HepG2 (cell line): Measurements from ENCODE around the gene MGAT4D. TPM values are rescaled to one million over a fixed set of nuclear protein-coding genes. Genes with fewer than 3 reads are reported as not detected.

Source experiments
- ATF1 ChIP-seq: IDR thresholded peaks from 2 replicates; pipeline ENCODE4 v1.6.1; 2016; ENCODE audit warnings: mild to moderate bottlenecking, control low read depth
- CEBPB ChIP-seq: IDR thresholded peaks from 2 replicates; pipeline ENCODE4 v1.6.1; 2011; ENCODE audit warnings: low read depth, low read length, improper control_type of control experiment, borderline replicate concordance
- EEA1 ChIP-seq: sonication (generic); formaldehyde crosslinking; IDR thresholded peaks from 2 replicates; pipeline ENCODE4 v1.5.1; 2020; ENCODE audit warnings: mild to moderate bottlenecking, missing genetic modification reagents, borderline replicate concordance
- ERF ChIP-seq: IDR thresholded peaks from 2 replicates; pipeline ENCODE4 v1.6.1; 2018; ENCODE audit warnings: missing biosample characterization, missing genetic modification reagents
- ETV5 ChIP-seq: IDR thresholded peaks from 2 replicates; pipeline ENCODE4 v1.6.1; 2018; ENCODE audit warnings: missing biosample characterization, missing genetic modification reagents, inconsistent platforms, borderline replicate concordance
- FOSL1 ChIP-seq: sonication (generic); formaldehyde crosslinking; IDR thresholded peaks from 2 replicates; pipeline ENCODE4 v1.9.0; 2021; ENCODE audit warnings: missing genetic modification reagents, borderline replicate concordance
- FOXM1 ChIP-seq: sonication (generic); formaldehyde crosslinking; IDR thresholded peaks from 2 replicates; pipeline ENCODE4 v1.5.0; 2020; ENCODE audit warnings: missing genetic modification reagents
- NCOA2 ChIP-seq: sonication (generic); formaldehyde crosslinking; IDR thresholded peaks from 2 replicates; pipeline ENCODE4 v1.8.0; 2022; ENCODE audit warnings: inconsistent platforms
- POLR2A ChIP-seq, 2 experiments: IDR thresholded peaks; 2 replicates each; pipeline ENCODE4 v1.6.1; 2011; ENCODE audit warnings: low read depth in 2 of 2, low read length in 2 of 2, mild to moderate bottlenecking in 1 of 2, moderate library complexity in 1 of 2; ENCODE audit not compliant: insufficient read depth in 1 of 2
- POLR2AphosphoS5 ChIP-seq: IDR thresholded peaks from 2 replicates; pipeline ENCODE4 v1.6.1; 2012; ENCODE audit warnings: low read depth, low read length
- RBM39 ChIP-seq: fragments of 200-400 bp; formaldehyde crosslinking; IDR thresholded peaks from one replicate; pipeline ENCODE4 v1.6.1; 2018; ENCODE audit warnings: antibody characterized with exemption, mild to moderate bottlenecking, low read depth, low read length; ENCODE audit not compliant: poor library complexity, severe bottlenecking
- RNF219 ChIP-seq: sonication (generic); formaldehyde crosslinking; IDR thresholded peaks from 2 replicates; pipeline ENCODE4 v1.5.0; 2020; ENCODE audit warnings: mild to moderate bottlenecking, missing genetic modification reagents
- SRSF4 ChIP-seq: fragments of 200-400 bp; formaldehyde crosslinking; IDR thresholded peaks from one replicate; pipeline ENCODE4 v1.6.1; 2018; ENCODE audit warnings: mild to moderate bottlenecking, low read depth, low read length, moderate library complexity; ENCODE audit not compliant: poor library complexity, severe bottlenecking
- TRIM24 ChIP-seq: sonication (generic); formaldehyde crosslinking; IDR thresholded peaks from 2 replicates; pipeline ENCODE4 v1.8.0; 2022; ENCODE audit warnings: mild to moderate bottlenecking, missing genetic modification reagents
- YY1 ChIP-seq: IDR thresholded peaks from 2 replicates; pipeline ENCODE4 v1.6.1; 2011; ENCODE audit warnings: low read length, low read depth, moderate library complexity, mild to moderate bottlenecking; ENCODE audit not compliant: insufficient read depth, insufficient replicate concordance
- ZNF326 ChIP-seq: sonication (generic); formaldehyde crosslinking; IDR thresholded peaks from 2 replicates; pipeline ENCODE4 v1.4.0; 2020; ENCODE audit warnings: missing genetic modification reagents, borderline replicate concordance
- ZNF34 ChIP-seq: sonication (generic); formaldehyde crosslinking; IDR thresholded peaks from 2 replicates; pipeline ENCODE4 v1.4.0; 2020; ENCODE audit warnings: mild to moderate bottlenecking, missing genetic modification reagents, borderline replicate concordance
- ZNF547 ChIP-seq: sonication (generic); formaldehyde crosslinking; IDR thresholded peaks from 2 replicates; pipeline ENCODE4 v1.5.1; 2020; ENCODE audit warnings: mild to moderate bottlenecking, missing genetic modification reagents
- ZNF614 ChIP-seq: IDR thresholded peaks from 2 replicates; pipeline ENCODE4 v1.6.1; 2018; ENCODE audit warnings: missing biosample characterization, missing genetic modification reagents, inconsistent platforms, borderline replicate concordance
- ZNF639 ChIP-seq: conservative IDR thresholded peaks from 2 replicates; pipeline ENCODE4 v1.6.1; 2018; ENCODE audit warnings: missing genetic modification reagents
- ZSCAN30 ChIP-seq: sonication (generic); formaldehyde crosslinking; IDR thresholded peaks from 2 replicates; pipeline ENCODE4 v1.5.0; 2020; ENCODE audit warnings: mild to moderate bottlenecking, missing genetic modification reagents
- ZXDC ChIP-seq: sonication (generic); formaldehyde crosslinking; IDR thresholded peaks from 2 replicates; pipeline ENCODE4 v1.5.0; 2020; ENCODE audit warnings: mild to moderate bottlenecking, missing genetic modification reagents
- polyA plus RNA-seq, 8 experiments: library from polyadenylated mRNA; depleted of rRNA in 3 of 8; stranded (reverse) in 7 of 8; unstranded in 1 of 8; fragments of >200 nt; fragmentation: Illumina TruSeq in 4 of 8; extraction: Trizol in 4 of 8; gene quantifications; 2 replicates each; pipeline versions ENCODE4 v1.2.1 to v1.2.3, GENCODE V29; 2011 to 2016; ENCODE audit warnings: low read depth in 4 of 8, missing spikeins in 1 of 8, mixed read lengths in 1 of 8; ENCODE audit not compliant: insufficient read depth in 1 of 8
- total RNA-seq, 5 experiments: library from RNA; depleted of rRNA; stranded (reverse); fragments of >200 nt; fragmentation: Illumina TruSeq; extraction: Trizol; gene quantifications; 2 replicates each; pipeline ENCODE4 v1.2.3, GENCODE V29; 2016; ENCODE audit warnings: low read depth in 1 of 5

MGAT4D gene
- total and polyA plus RNA-seq, 2 of the 13 experiments (the other 11 are each of a cell fraction or from before 2014, with no cell fraction given): not detected

GRCh38 chr4:140523857-140524742 lies 26.0 kb upstream of the MGAT4D start, which contains the start of gene ELMOD2 (continued):
- TF ChIP-seq ZNF639 (CRISPR knock-in tag) (no peak; the same call in none of the 2 replicates), POLR2AphosphoS5 (peak; percentile 88), RBM39 (peak; percentile 66), ETV5 (CRISPR knock-in tag) (peak; percentile 84), SRSF4 (no peak), FOSL1 (CRISPR knock-in tag) (no peak), ERF (CRISPR knock-in tag) (peak; percentile 43; the same call in 1 of the 2 replicates), ZXDC (no peak), TRIM24 (no peak), NCOA2 (CRISPR knock-in tag) (no peak; the same call in 1 of the 2 replicates), ZSCAN30 (CRISPR knock-in tag) (no peak), RNF219 (CRISPR knock-in tag) (no peak), FOXM1 (CRISPR knock-in tag) (no peak), ZNF614 (peak; percentile 20; the same call in 1 of the 2 replicates), YY1 (peak; percentile 58), ZNF547 (peak; percentile 85), ATF1 (CRISPR knock-in tag) (peak; percentile 60; the same call in 1 of the 2 replicates), CEBPB (no peak), ZNF34 (CRISPR knock-in tag) (no peak), EEA1 (no peak; the same call in 1 of the 2 replicates), ZNF326 (CRISPR knock-in tag) (no peak), POLR2A (IDR thresholded peaks at IDR 0.05; ENCODE audit: insufficient read depth in 1 of 2, low read depth in 2 of 2, low read length in 2 of 2) (peak; percentile 91 to 93)
